ENCODE results near the gene GPR6.

The GPR6 gene

GRCh38 chr6:110017946-110018345, 39.8 kb downstream of the GPR6 start:
- no peaks in the 10 kb centered on the region for H3K9me3 ChIP-seq (ENCODE audit: control insufficient read depth, insufficient read depth, low read length)
- TF ChIP-seq EZH2phosphoT487 (IDR thresholded peaks at IDR 0.05; ENCODE audit: borderline replicate concordance, low read length) (no peak), CTCF (IDR thresholded peaks at IDR 0.05; ENCODE audit: low read depth, low read length, poor library complexity, severe bottlenecking) (no peak)

GRCh38 chr6:110018486-110018885, 40.4 kb downstream of the GPR6 start:
- Histone ChIP-seq H3K4me1 (ENCODE audit: control insufficient read depth, low read length) (no peaks in the 10 kb centered on the region), H3F3A (ENCODE audit: control insufficient read depth, insufficient read depth) (no peaks in the 10 kb centered on the region), H3K27ac (ENCODE audit: low read depth, low read length) (no peak overlapping the region), H3K4me2 (ENCODE audit: low read length) (no peak overlapping the region), H3K9me2 (replicated peaks; ENCODE audit: control insufficient read depth, low read length) (no peaks in the 10 kb centered on the region), H3K4me3 (ENCODE audit: low read length) (no peak overlapping the region), H3K79me2 (ENCODE audit: control insufficient read depth, low read length) (no peaks in the 10 kb centered on the region), H3K36me3 (ENCODE audit: control insufficient read depth, low read length) (no peaks in the 10 kb centered on the region), H3K27me3 (ENCODE audit: control insufficient read depth, low read length) (no peaks in the 10 kb centered on the region; the same call in 1 of the 2 replicates), H4K20me1 (ENCODE audit: control insufficient read depth, insufficient read depth, low read depth, low read length) (no peaks in the 10 kb centered on the region), H3K9me3 (ENCODE audit: control insufficient read depth, insufficient read depth, low read length) (no peaks in the 10 kb centered on the region)
- TF ChIP-seq CTCF (IDR thresholded peaks at IDR 0.05; ENCODE audit: low read depth, low read length, poor library complexity, severe bottlenecking) (no peak), EZH2phosphoT487 (IDR thresholded peaks at IDR 0.05; ENCODE audit: borderline replicate concordance, low read length) (no peak)

More at GRCh38 chr6:110017946-110018345, 39.8 kb downstream of the GPR6 start:
- H4K20me1 ChIP-seq (ENCODE audit: control insufficient read depth, insufficient read depth, low read depth, low read length), result no peaks in the 10 kb centered on the region
- no peaks in the 10 kb centered on the region for H3K79me2 ChIP-seq (ENCODE audit: control insufficient read depth, low read length)
- H3K27ac ChIP-seq (ENCODE audit: low read depth, low read length), result no peak overlapping the region
- no peaks in the 10 kb centered on the region for H3F3A ChIP-seq (ENCODE audit: control insufficient read depth, insufficient read depth)
- no peaks in the 10 kb centered on the region for H3K9me2 ChIP-seq (replicated peaks; ENCODE audit: control insufficient read depth, low read length)
- no peaks in the 10 kb centered on the region for H3K36me3 ChIP-seq (ENCODE audit: control insufficient read depth, low read length)
- H3K27me3 ChIP-seq (ENCODE audit: control insufficient read depth, low read length), result no peaks in the 10 kb centered on the region; the same call in 1 of the 2 replicates
- H3K4me1 ChIP-seq (ENCODE audit: control insufficient read depth, low read length), result no peaks in the 10 kb centered on the region
- no peak overlapping the region for H3K4me2 ChIP-seq (ENCODE audit: low read length)
- H3K4me3 ChIP-seq (ENCODE audit: low read length), result no peak overlapping the region

GRCh38 chr6:110020888-110021287, 42.8 kb downstream of the GPR6 start:
- no peaks in the 10 kb centered on the region for H3K36me3 ChIP-seq (ENCODE audit: control insufficient read depth, low read length)
- no peak overlapping the region for H3K4me2 ChIP-seq (ENCODE audit: low read length)
- no peaks in the 10 kb centered on the region for H3K9me2 ChIP-seq (replicated peaks; ENCODE audit: control insufficient read depth, low read length)
- peaks cover 3% of the 10 kb centered on the region for H3K27me3 ChIP-seq (ENCODE audit: control insufficient read depth, low read length)
- no peaks in the 10 kb centered on the region for H3K9me3 ChIP-seq (ENCODE audit: control insufficient read depth, insufficient read depth, low read length)
- TF ChIP-seq CTCF (IDR thresholded peaks at IDR 0.05; ENCODE audit: low read depth, low read length, poor library complexity, severe bottlenecking) (no peak), EZH2phosphoT487 (IDR thresholded peaks at IDR 0.05; ENCODE audit: borderline replicate concordance, low read length) (no peak)
- H3K27ac ChIP-seq (ENCODE audit: low read depth, low read length), result no peak overlapping the region
- no peaks in the 10 kb centered on the region for H3F3A ChIP-seq (ENCODE audit: control insufficient read depth, insufficient read depth)
- no peaks in the 10 kb centered on the region for H3K4me1 ChIP-seq (ENCODE audit: control insufficient read depth, low read length)
- no peaks in the 10 kb centered on the region for H3K79me2 ChIP-seq (ENCODE audit: control insufficient read depth, low read length)
- H4K20me1 ChIP-seq (ENCODE audit: control insufficient read depth, insufficient read depth, low read depth, low read length), result no peaks in the 10 kb centered on the region
- H3K4me3 ChIP-seq (ENCODE audit: low read length), result no peak overlapping the region
